ENCODE measurements around the gene HSPA12B. TPM values are rescaled to one million over a fixed set of nuclear protein-coding genes. Genes with fewer than 3 reads are reported as not detected.
A peak's percentile ranks its signal among the peaks of the same experiment; 100 is the strongest.

HSPA12B gene
- total and polyA plus RNA-seq, 2 of the 13 experiments (the other 11 are each of a cell fraction or from before 2014, with no cell fraction given) = 0.01 TPM; not detected in 1

DNA sequence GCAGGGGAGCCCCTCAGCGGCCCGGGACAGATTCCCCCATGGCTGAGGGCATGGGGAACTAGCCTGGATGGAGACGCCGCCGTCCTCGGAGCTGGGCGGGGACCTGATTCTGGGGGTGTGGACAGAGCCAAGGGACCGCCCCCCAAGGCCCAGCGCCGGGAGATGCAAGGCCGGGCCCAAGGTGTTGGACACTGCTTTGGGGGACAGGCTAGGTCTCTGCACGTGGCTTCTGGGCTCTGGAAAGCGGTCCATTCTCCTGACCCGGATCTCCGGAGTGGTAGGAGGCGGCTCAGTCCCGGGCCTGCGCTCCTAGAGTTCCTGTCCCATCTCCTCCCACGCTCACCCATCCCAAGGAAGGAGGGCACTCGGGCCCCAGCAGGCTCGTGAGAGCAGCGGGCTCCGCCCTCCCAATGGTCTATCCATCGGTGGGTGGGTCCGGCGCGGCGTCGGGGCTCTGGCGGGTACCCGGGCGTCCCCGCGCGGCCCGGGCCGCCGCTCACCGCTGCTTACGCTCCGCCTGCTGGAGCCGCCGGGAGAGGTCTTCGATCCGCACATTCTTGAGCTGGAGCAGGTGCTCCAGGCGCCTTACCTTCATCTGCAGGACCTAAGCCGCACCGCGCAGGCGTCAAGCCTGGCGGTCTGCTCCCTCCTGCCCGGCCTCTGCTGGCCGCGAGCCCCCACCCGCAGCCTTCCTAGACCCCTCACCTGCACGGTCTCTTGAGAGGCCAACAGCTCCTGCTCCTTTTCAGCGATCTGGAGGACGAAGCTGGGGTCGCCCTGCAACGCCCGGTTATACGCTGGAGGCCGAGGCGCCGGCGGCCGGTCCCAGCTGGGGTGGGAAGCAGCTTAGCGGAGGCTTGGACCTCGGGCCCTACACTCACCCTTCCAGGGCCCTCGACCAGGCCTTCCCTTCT, 45.5 kb downstream of the HSPA12B start (continued):
- peak; percentile 28 for TF ChIP-seq YY1 (IDR thresholded peaks at IDR 0.05; ENCODE audit: insufficient read depth, insufficient replicate concordance, low read depth, low read length)
- peak; percentile 58; the same call in 1 of the 2 replicates for TF ChIP-seq ZNF678 (CRISPR knock-in tag; IDR thresholded peaks at IDR 0.05)
- peak; percentile 33; the same call in 1 of the 2 replicates for TF ChIP-seq SP4 (CRISPR knock-in tag; IDR thresholded peaks at IDR 0.05)
- no peak for TF ChIP-seq IKZF5 (CRISPR knock-in tag; IDR thresholded peaks at IDR 0.05)
- no peak for TF ChIP-seq ZNF672 (CRISPR knock-in tag; IDR thresholded peaks at IDR 0.05)
- TF ChIP-seq, protein P1, sequence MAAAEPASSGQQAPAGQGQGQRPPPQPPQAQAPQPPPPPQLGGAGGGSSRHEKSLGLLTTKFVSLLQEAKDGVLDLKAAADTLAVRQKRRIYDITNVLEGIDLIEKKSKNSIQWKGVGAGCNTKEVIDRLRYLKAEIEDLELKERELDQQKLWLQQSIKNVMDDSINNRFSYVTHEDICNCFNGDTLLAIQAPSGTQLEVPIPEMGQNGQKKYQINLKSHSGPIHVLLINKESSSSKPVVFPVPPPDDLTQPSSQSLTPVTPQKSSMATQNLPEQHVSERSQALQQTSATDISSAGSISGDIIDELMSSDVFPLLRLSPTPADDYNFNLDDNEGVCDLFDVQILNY (CRISPR knock-in tag; conservative IDR thresholded peaks at IDR 0.05) = no peak
- TF ChIP-seq CBFB (CRISPR knock-in tag; IDR thresholded peaks at IDR 0.05) = no peak
- TF ChIP-seq, protein P2, sequence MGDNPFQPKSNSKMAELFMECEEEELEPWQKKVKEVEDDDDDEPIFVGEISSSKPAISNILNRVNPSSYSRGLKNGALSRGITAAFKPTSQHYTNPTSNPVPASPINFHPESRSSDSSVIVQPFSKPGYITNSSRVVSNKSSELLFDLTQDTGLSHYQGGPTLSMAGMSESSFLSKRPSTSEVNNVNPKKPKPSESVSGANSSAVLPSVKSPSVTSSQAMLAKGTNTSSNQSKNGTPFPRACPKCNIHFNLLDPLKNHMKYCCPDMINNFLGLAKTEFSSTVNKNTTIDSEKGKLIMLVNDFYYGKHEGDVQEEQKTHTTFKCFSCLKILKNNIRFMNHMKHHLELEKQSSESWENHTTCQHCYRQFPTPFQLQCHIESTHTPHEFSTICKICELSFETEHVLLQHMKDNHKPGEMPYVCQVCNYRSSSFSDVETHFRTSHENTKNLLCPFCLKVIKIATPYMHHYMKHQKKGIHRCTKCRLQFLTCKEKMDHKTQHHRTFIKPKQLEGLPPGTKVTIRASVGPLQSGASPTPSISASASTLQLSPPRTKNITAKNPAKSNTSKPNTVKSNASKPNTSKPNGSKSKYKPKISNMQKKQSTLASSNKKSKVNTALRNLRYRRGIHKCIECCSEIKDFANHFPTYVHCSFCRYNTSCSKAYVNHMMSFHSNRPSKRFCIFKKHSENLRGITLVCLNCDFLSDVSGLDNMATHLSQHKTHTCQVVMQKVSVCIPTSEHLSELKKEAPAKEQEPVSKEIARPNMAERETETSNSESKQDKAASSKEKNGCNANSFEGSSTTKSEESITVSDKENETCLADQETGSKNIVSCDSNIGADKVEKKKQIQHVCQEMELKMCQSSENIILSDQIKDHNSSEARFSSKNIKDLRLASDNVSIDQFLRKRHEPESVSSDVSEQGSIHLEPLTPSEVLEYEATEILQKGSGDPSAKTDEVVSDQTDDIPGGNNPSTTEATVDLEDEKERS (CRISPR knock-in tag; IDR thresholded peaks at IDR 0.05) = no peak
- no peak for TF ChIP-seq SNRNP70 (IDR thresholded peaks at IDR 0.05; ENCODE audit: low read depth, low read length)
- TF ChIP-seq NCOA5 (CRISPR knock-in tag; IDR thresholded peaks at IDR 0.05) = no peak
- no peak for TF ChIP-seq ZNF468 (CRISPR knock-in tag; IDR thresholded peaks at IDR 0.05)
- no peak for TF ChIP-seq BCL6 (CRISPR knock-in tag; IDR thresholded peaks at IDR 0.05)
- no peak for TF ChIP-seq RAD51 (IDR thresholded peaks at IDR 0.05; ENCODE audit: borderline replicate concordance)
- TF ChIP-seq, protein P3, sequence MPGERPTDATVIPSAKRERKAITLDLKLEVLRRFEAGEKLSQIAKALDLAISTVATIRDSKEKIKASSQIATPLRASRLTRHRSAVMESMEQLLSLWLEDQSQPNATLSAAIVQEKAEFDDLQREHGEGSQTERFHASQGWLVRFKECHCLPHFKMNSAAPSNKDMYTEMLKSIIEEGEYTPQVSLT (CRISPR knock-in tag; IDR thresholded peaks at IDR 0.05; ENCODE audit: borderline replicate concordance, low read depth) = no peak
- TF ChIP-seq ZNF10 (CRISPR knock-in tag; IDR thresholded peaks at IDR 0.05; ENCODE audit: borderline replicate concordance, low read depth) = 0 out of 2 replicates have a peak, but pooled peaks have one; percentile 47
- no peak for TF ChIP-seq EP300 (IDR thresholded peaks at IDR 0.05; ENCODE audit: low read depth in 2 of 2, low read length in 2 of 2)
- TF ChIP-seq EP300 (CRISPR knock-in tag; IDR thresholded peaks at IDR 0.05; ENCODE audit: borderline replicate concordance) = no peak
- TF ChIP-seq RFXAP (CRISPR knock-in tag; IDR thresholded peaks at IDR 0.05; ENCODE audit: borderline replicate concordance) = 0 out of 2 replicates have a peak, but pooled peaks have one; percentile 33
- TF ChIP-seq RAD21 (CRISPR knock-in tag; IDR thresholded peaks at IDR 0.05) = no peak
- 0 out of 2 replicates have a peak, but pooled peaks have one; percentile 22 for TF ChIP-seq EED (CRISPR knock-in tag; IDR thresholded peaks at IDR 0.05)
- TF ChIP-seq PCBP1 (IDR thresholded peaks at IDR 0.05; ENCODE audit: borderline replicate concordance, low read depth, low read length) = 0 out of 2 replicates have a peak, but pooled peaks have one; percentile 32
- no peak for TF ChIP-seq KDM5A (IDR thresholded peaks at IDR 0.05; ENCODE audit: borderline replicate concordance, low read length)

All from HepG2 (cell line).